Liver (tissue), 9 donors: ENCODE measurements around the gene HDGFL3. TPM values are rescaled to one million over a fixed set of nuclear protein-coding genes. Genes with fewer than 3 reads are reported as not detected.

Source experiments
- DNase-seq: peaks from one replicate; pipeline ENCODE4 v3.0.0-alpha.2; 2017; ENCODE audit warnings: low spot score
- H3K27ac ChIP-seq, 2 donors: one replicate each; pipeline ENCODE4 v1.7.0; 2013; ENCODE audit warnings: inconsistent platforms in 2 of 2, low read length in 2 of 2, control low read depth in 1 of 2, low read depth in 1 of 2, mild to moderate bottlenecking in 1 of 2
- H3K27me3 ChIP-seq, 4 donors: one replicate each; pipeline versions ENCODE4 v1.6.1 to v1.7.0; 2013; ENCODE audit warnings: low read length in 3 of 4, inconsistent platforms in 1 of 4, mild to moderate bottlenecking in 1 of 4, moderate library complexity in 1 of 4; ENCODE audit not compliant: control insufficient read depth in 4 of 4, insufficient read depth in 4 of 4
- H3K36me3 ChIP-seq, 4 donors: one replicate each; pipeline versions ENCODE4 v1.6.1 to v1.7.0; 2013; ENCODE audit warnings: low read length in 3 of 4, mild to moderate bottlenecking in 3 of 4, low read depth in 1 of 4, moderate library complexity in 1 of 4; ENCODE audit not compliant: control insufficient read depth in 4 of 4, insufficient read depth in 3 of 4
- H3K4me1 ChIP-seq, 4 donors: one replicate each; pipeline versions ENCODE4 v1.6.1 to v1.7.0; 2013; ENCODE audit warnings: low read length in 3 of 4, mild to moderate bottlenecking in 3 of 4, moderate library complexity in 1 of 4; ENCODE audit not compliant: control insufficient read depth in 4 of 4, insufficient read depth in 4 of 4
- H3K4me3 ChIP-seq, 3 donors: one replicate each; pipeline versions ENCODE4 v1.6.1 to v1.7.0; 2013; ENCODE audit warnings: low read length in 3 of 3, control low read depth in 1 of 3, low read depth in 1 of 3, mild to moderate bottlenecking in 1 of 3
- H3K9ac ChIP-seq, 2 donors: one replicate each; pipeline ENCODE4 v1.7.0; 2013; ENCODE audit warnings: low read length in 2 of 2, mild to moderate bottlenecking in 2 of 2, moderate library complexity in 2 of 2, control low read depth in 1 of 2, low read depth in 1 of 2
- H3K9me3 ChIP-seq, 4 donors: one replicate each; pipeline versions ENCODE4 v1.6.1 to v1.7.0; 2013; ENCODE audit warnings: low read length in 3 of 4; ENCODE audit not compliant: control insufficient read depth in 4 of 4
- ATF3 ChIP-seq: IDR thresholded peaks from 2 replicates; pipeline ENCODE4 v1.6.1; 2016; ENCODE audit warnings: antibody characterized with exemption
- CTCF ChIP-seq: fragments of 150-350 bp; IDR thresholded peaks from 2 replicates; pipeline ENCODE4 v1.5.1; 2017; ENCODE audit warnings: improper control_type of control experiment, low read depth, low read length; ENCODE audit not compliant: missing input control
- EGR1 ChIP-seq, 2 donors: IDR thresholded peaks; 2 replicates each; pipeline ENCODE4 v1.6.1; 2016 to 2018; ENCODE audit warnings: antibody characterized with exemption in 2 of 2, low read depth in 2 of 2
- FOXA2 ChIP-seq: IDR thresholded peaks from 2 replicates; pipeline ENCODE4 v1.6.1; 2016; ENCODE audit warnings: antibody characterized with exemption
- HNF4A ChIP-seq, 2 donors: conservative IDR thresholded peaks; 2 replicates each; pipeline ENCODE4 v1.6.1; 2016; ENCODE audit warnings: antibody characterized with exemption in 2 of 2, mild to moderate bottlenecking in 2 of 2
- HNF4G ChIP-seq: IDR thresholded peaks from 2 replicates; pipeline ENCODE4 v1.6.1; 2016; ENCODE audit warnings: antibody characterized with exemption
- MAX ChIP-seq: IDR thresholded peaks from 2 replicates; pipeline ENCODE4 v1.6.1; 2016; ENCODE audit warnings: antibody characterized with exemption
- NR2F2 ChIP-seq: IDR thresholded peaks from 2 replicates; pipeline ENCODE4 v1.6.1; 2016; ENCODE audit warnings: antibody characterized with exemption
- RAD21 ChIP-seq, 2 donors: IDR thresholded peaks; 2 replicates each; pipeline ENCODE4 v1.6.1; 2016; ENCODE audit warnings: antibody characterized with exemption in 2 of 2, mild to moderate bottlenecking in 2 of 2
- RXRA ChIP-seq, 2 donors: IDR thresholded peaks; 2 replicates each; pipeline ENCODE4 v1.6.1; 2017 to 2018; ENCODE audit warnings: antibody characterized with exemption in 2 of 2, mild to moderate bottlenecking in 1 of 2
- TAF1 ChIP-seq: conservative IDR thresholded peaks from 2 replicates; pipeline ENCODE4 v1.6.1; 2016; ENCODE audit warnings: antibody characterized with exemption, mild to moderate bottlenecking
- YY1 ChIP-seq: IDR thresholded peaks from 2 replicates; pipeline ENCODE4 v1.6.1; 2016; ENCODE audit warnings: antibody characterized with exemption, mild to moderate bottlenecking
- ZBTB33 ChIP-seq: IDR thresholded peaks from 2 replicates; pipeline ENCODE4 v1.6.1; 2016; ENCODE audit warnings: antibody characterized with exemption
- WGBS: extraction: QIAGEN DNeasy Blood & Tissue Kit; methylation state at CpG from one replicate; pipeline ENCODE4 v1.1.7; 2013; 5-methylcytosine and 5-hydroxymethylcytosine counted together
- polyA plus RNA-seq, 2 donors: library from polyadenylated mRNA; stranded (reverse) in 1 of 2; unstranded in 1 of 2; fragments of 200-250 nt in 1 of 2; fragments of >200 nt in 1 of 2; fragmentation: Nextera tagmentation in 1 of 2; extraction: Ambion mirVana in 1 of 2; gene quantifications; one replicate each; pipeline versions ENCODE4 v1.2.1 to v1.2.3, GENCODE V29; 2013 to 2015
- total RNA-seq, 2 donors: library from RNA; depleted of rRNA; stranded (reverse); fragments of >200 nt; gene quantifications; one replicate each; pipeline ENCODE4 v1.2.3, GENCODE V29; 2014
- donor health status: healthy.
- donor health status: healthy.
- donor health status: healthy.
- donor health status: healthy.
- donor health status: healthy.

Gene HDGFL3
- total and polyA plus RNA-seq, 4 donors, result 0.44 to 3.5 (median 1.0) TPM

- WGBS, result 30% methylated on average over 11 of the region's 11 CpGs
- no peak overlapping the region for H3K9ac ChIP-seq
- no peaks in the 10 kb centered on the region for H3K36me3 ChIP-seq
- H3K4me3 ChIP-seq, result no peak overlapping the region
- TF ChIP-seq CTCF (peak; percentile 98), RAD21 (IDR thresholded peaks at IDR 0.05) (peak; percentile 90), YY1 (no peak)
- no peak overlapping the region for H3K27ac ChIP-seq
- peaks cover 2 to 8% (median 5%) of the 10 kb centered on the region in 4 donors for H3K27me3 ChIP-seq
- H3K4me1 ChIP-seq, result peaks cover 0 to 2% (median 0%) of the 10 kb centered on the region in 4 donors
- DNase-seq, result no peak
- no peaks in the 10 kb centered on the region for H3K9me3 ChIP-seq
These were observed 40.8 kb upstream of the HDGFL3 start for GRCh38 chr15:83248151-83249029.

- Histone ChIP-seq H3K36me3 (no peaks in the 10 kb centered on the region), H3K9me3 (peaks cover 0 to 1% (median 0%) of the 10 kb centered on the region in 4 donors), H3K9ac (no peak overlapping the region), H3K4me1 (peaks cover 0 to 2% (median 0%) of the 10 kb centered on the region in 4 donors), H3K4me3 (no peak overlapping the region), H3K27ac (no peak overlapping the region), H3K27me3 (peaks cover 0 to 8% (median 1%) of the 10 kb centered on the region in 4 donors)
- 64% methylated on average over 8 of the region's 8 CpGs for whole genome bisulfite sequencing
- TF ChIP-seq TAF1 (no peak), MAX (no peak), CTCF (no peak), HNF4G (no peak), RXRA (IDR thresholded peaks at IDR 0.05) (no peak), ATF3 (no peak), RAD21 (IDR thresholded peaks at IDR 0.05) (no peak), FOXA2 (no peak), YY1 (no peak), HNF4A (conservative IDR thresholded peaks at IDR 0.05) (no peak), ZBTB33 (no peak), EGR1 (IDR thresholded peaks at IDR 0.05; ENCODE audit: low read depth in 2 of 2) (no peak), NR2F2 (no peak)
- no peak for DNase-seq
These were observed 36.0 kb upstream of the HDGFL3 start for GRCh38 chr15:83243634-83244033.
